Keratinocyte (primary cell): ENCODE results near the gene PABPN1L. TPM values are rescaled to one million over a fixed set of nuclear protein-coding genes. Genes with fewer than 3 reads are reported as not detected.

Experiments used
- DNase-seq: peaks from one replicate; pipeline ENCODE4 v3.0.0-alpha.2; 2011; ENCODE audit warnings: low read depth, missing footprints, low spot score
- FAIRE-seq: peaks from 2 replicates; lab custom pipeline; 2011; peaks lifted over from hg19 to GRCh38; lab: Jason Lieb, UNC
- H2AFZ ChIP-seq: 2 replicates; pipeline ENCODE4 v1.6.0; 2012; ENCODE audit warnings: low read length, control low read depth, inconsistent platforms; ENCODE audit not compliant: control insufficient read depth
- H3K27ac ChIP-seq: 2 replicates; pipeline ENCODE4 v1.5.1; 2011; ENCODE audit warnings: low read length; ENCODE audit not compliant: control insufficient read depth, insufficient read depth
- H3K27me3 ChIP-seq: 3 replicates; pipeline ENCODE4 v1.6.0; 2011; ENCODE audit warnings: low read length; ENCODE audit not compliant: control insufficient read depth, insufficient read depth; ENCODE audit errors: extremely low read depth
- H3K36me3 ChIP-seq, 2 experiments: 2 replicates in 1 of 2; 3 replicates in 1 of 2; pipeline ENCODE4 v1.5.1; 2011; ENCODE audit warnings: low read length in 2 of 2, mild to moderate bottlenecking in 1 of 2; ENCODE audit not compliant: control insufficient read depth in 2 of 2, insufficient read depth in 2 of 2; ENCODE audit errors: extremely low read depth in 1 of 2
- H3K4me1 ChIP-seq: 3 replicates; pipeline ENCODE4 v1.5.1; 2011; ENCODE audit warnings: low read length; ENCODE audit not compliant: control insufficient read depth, insufficient read depth; ENCODE audit errors: extremely low read depth
- H3K4me2 ChIP-seq: 3 replicates; pipeline ENCODE4 v1.6.0; 2011; ENCODE audit warnings: low read depth, low read length; ENCODE audit not compliant: control insufficient read depth, insufficient read depth; ENCODE audit errors: extremely low read depth
- H3K4me3 ChIP-seq, 3 experiments: fragments of 200-600 bp in 1 of 3; sonication (generic) in 1 of 3; 2 replicates in 2 of 3; 3 replicates in 1 of 3; pipeline ENCODE4 v1.5.1; 2011 to 2016; ENCODE audit warnings: low read length in 3 of 3, mild to moderate bottlenecking in 3 of 3, control low read depth in 2 of 3, inconsistent platforms in 1 of 3, low read depth in 1 of 3, mixed read lengths in 1 of 3, mixed run types in 1 of 3, moderate library complexity in 1 of 3; ENCODE audit not compliant: control insufficient read depth in 2 of 3, insufficient read depth in 2 of 3; ENCODE audit errors: extremely low read depth in 1 of 3
- H3K79me2 ChIP-seq: 2 replicates; pipeline ENCODE4 v1.6.0; 2012; ENCODE audit warnings: low read length; ENCODE audit not compliant: control insufficient read depth, insufficient read depth
- H3K9ac ChIP-seq: 3 replicates; pipeline ENCODE4 v1.6.0; 2011; ENCODE audit warnings: low read length; ENCODE audit not compliant: control insufficient read depth, insufficient read depth; ENCODE audit errors: extremely low read depth
- H3K9me1 ChIP-seq: 3 replicates; pipeline ENCODE4 v1.6.0; 2011; ENCODE audit warnings: low read length; ENCODE audit not compliant: control insufficient read depth, insufficient read depth; ENCODE audit errors: extremely low read depth
- H3K9me3 ChIP-seq: 2 replicates; pipeline ENCODE4 v1.5.1; 2012; ENCODE audit warnings: low read depth, low read length; ENCODE audit not compliant: control insufficient read depth
- H4K20me1 ChIP-seq: 3 replicates; pipeline ENCODE4 v1.6.0; 2011; ENCODE audit warnings: low read length; ENCODE audit not compliant: control insufficient read depth, insufficient read depth; ENCODE audit errors: extremely low read depth
- CTCF ChIP-seq, 3 experiments: IDR thresholded peaks in 1 of 3; conservative IDR thresholded peaks in 1 of 3; optimal IDR thresholded peaks in 1 of 3; 2 replicates in 2 of 3; 3 replicates in 1 of 3; pipeline versions ENCODE3 to v1.5.1; 2011; ENCODE audit warnings: low read length in 3 of 3, mild to moderate bottlenecking in 3 of 3, moderate library complexity in 2 of 3, control low read depth in 1 of 3, inconsistent platforms in 1 of 3; ENCODE audit not compliant: insufficient read depth in 2 of 3; ENCODE audit errors: extremely low read depth in 1 of 3
- EZH2 ChIP-seq: IDR thresholded peaks from one replicate; pipeline ENCODE4 v1.6.1; 2012; ENCODE audit warnings: inconsistent platforms, mild to moderate bottlenecking, low read length, moderate library complexity
- dilution Hi-C: fragments of 300-500 bp; cut with MboI; formaldehyde crosslinking; loops from one replicate; pipeline ENCODE4 v1.7.0; 2020; ENCODE audit warnings: low sequenced_read_pairs; ENCODE audit not compliant: extremely low pct_ligation_motif_present
- polyA plus RNA-seq, 5 experiments: library from polyadenylated mRNA; depleted of rRNA in 3 of 5; stranded (reverse) in 3 of 5; stranded (forward) in 1 of 5; unstranded in 1 of 5; fragments of >200 nt; gene quantifications; 1 replicate in 1 of 5; 2 replicates in 3 of 5; 3 replicates in 1 of 5; pipeline versions ENCODE4 v1.2.1 to v1.2.3, GENCODE V29; 2011 to 2012; ENCODE audit warnings: missing spikeins in 2 of 5, low read depth in 1 of 5, low replicate concordance in 1 of 5

PABPN1L gene
- polyA plus RNA-seq, 1 donor (not counting 4 experiments of a cell fraction or from before 2014, with no cell fraction given), result not detected

DNA sequence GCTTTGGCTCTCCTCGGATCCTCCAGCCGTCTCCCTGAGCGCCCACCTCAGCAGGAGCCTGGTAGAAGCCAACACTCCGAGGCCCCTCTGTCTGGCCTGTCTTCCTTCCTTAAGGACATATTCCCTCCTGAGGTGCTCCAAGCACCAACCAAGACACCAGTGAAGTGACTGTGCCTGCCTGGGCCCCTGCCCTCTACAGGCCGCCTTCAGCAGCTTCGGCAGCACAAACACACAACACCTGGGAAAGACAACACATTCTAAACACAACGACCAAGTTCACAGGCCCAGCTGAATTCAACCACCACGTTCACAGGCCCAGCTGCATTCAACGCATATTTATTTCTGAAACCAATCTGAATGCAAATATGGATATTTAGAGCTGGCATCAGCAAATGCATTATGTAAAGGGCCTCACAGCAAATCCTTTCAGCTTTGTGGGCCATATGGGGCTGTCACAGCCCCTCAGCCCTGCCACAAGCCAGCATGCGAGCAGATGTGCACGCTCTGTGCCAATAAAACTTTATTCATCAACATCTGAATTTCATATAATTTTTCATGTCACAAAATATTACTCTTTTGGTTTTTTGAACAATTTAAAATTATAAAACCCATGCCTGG, 21.9 kb downstream of the PABPN1L start:
- no peaks in the 10 kb centered on the region for H3K4me1 ChIP-seq
- no peaks in the 10 kb centered on the region for H3K79me2 ChIP-seq
- H3K4me2 ChIP-seq, result no peak overlapping the region
- TF ChIP-seq EZH2 (no peak), CTCF (optimal IDR thresholded peaks at IDR 0.05 in 1 of 3, IDR thresholded peaks at IDR 0.05 in 1 of 3, conservative IDR thresholded peaks at IDR 0.05 in 1 of 3; ENCODE audit: extremely low read depth in 1 of 3, insufficient read depth in 2 of 3, low read length in 3 of 3) (peak; percentile 15 to 37 (median 19))
- H3K9me1 ChIP-seq, result no peaks in the 10 kb centered on the region
- dilution Hi-C loops, result no loop called here
- H3K27ac ChIP-seq, result no peak overlapping the region
- peaks cover 0 to 10% of the 10 kb centered on the region in 2 experiments for H3K36me3 ChIP-seq
- no peak overlapping the region for H3K4me3 ChIP-seq
- no peak overlapping the region for H3K9ac ChIP-seq
- no peaks in the 10 kb centered on the region for H4K20me1 ChIP-seq
- H2AFZ ChIP-seq, result no peak overlapping the region
- DNase-seq, result no peak
- H3K9me3 ChIP-seq, result no peaks in the 10 kb centered on the region
- no peaks in the 10 kb centered on the region for H3K27me3 ChIP-seq
- FAIRE-seq, result no peak

DNA sequence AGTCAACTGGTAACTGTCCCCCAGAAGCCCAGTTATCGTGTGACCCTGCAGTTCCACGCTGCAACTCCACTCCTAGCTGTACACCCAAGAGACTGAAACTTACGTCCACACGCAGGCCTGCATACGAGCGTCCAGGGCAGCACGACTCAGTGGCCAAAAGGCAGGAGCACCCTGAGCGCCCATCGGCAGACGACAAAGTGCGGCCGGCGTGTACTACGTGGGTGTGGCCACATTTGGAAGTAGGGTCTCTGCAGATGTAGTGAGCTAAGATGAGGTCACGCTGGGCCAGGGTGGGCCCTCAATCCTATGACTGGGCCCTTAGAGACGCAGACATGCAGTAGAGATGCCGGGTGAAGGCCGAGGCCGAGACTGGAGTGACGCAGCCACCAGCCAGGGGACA, 23.2 kb downstream of the PABPN1L start:
- Histone ChIP-seq H3K27me3 (no peaks in the 10 kb centered on the region), H3K4me1 (no peaks in the 10 kb centered on the region), H3K79me2 (no peaks in the 10 kb centered on the region), H3K9me1 (no peaks in the 10 kb centered on the region), H3K4me3 (no peak overlapping the region), H3K9ac (no peak overlapping the region), H4K20me1 (no peaks in the 10 kb centered on the region), H3K36me3 (peaks cover 0 to 14% of the 10 kb centered on the region in 2 experiments), H3K27ac (no peak overlapping the region), H2AFZ (no peak overlapping the region), H3K4me2 (no peak overlapping the region), H3K9me3 (no peaks in the 10 kb centered on the region)
- no peak for TF ChIP-seq CTCF (optimal IDR thresholded peaks at IDR 0.05 in 1 of 3, IDR thresholded peaks at IDR 0.05 in 1 of 3, conservative IDR thresholded peaks at IDR 0.05 in 1 of 3; ENCODE audit: extremely low read depth in 1 of 3, insufficient read depth in 2 of 3, low read length in 3 of 3)
- no peak for TF ChIP-seq EZH2
- DNase-seq, result no peak
- dilution Hi-C loops, result no loop called here
- FAIRE-seq, result no peak
